Activated CD4-positive, alpha-beta T cell treated with anti-CD3 and anti-CD28 coated beads, Interleukin-2, amount 50 U/mL, for 48 hours (primary cell): Measurements from ENCODE around the gene POU6F2.
"Not testable (repeated sequence)": the region's sequence is repeated elsewhere in the genome, so short reads cannot be mapped to it uniquely, and the experiment has no call there.

ENCODE experiments used
- DNase-seq, 2 experiments: peaks; one replicate each; pipeline ENCODE4 v3.0.0-alpha.2; 2020

Gene POU6F2

GRCh38 chr7:38977685-38978084 lies at the start of gene POU6F2:
TSS of gene POU6F2 (plus strand) at chr7:38977909. CDS start at chr7:38977954, 45 bp downstream.
- DNase-seq: no peak

- no peak for DNase-seq
Measured at GRCh38 chr7:38928506-38928905, 49.2 kb upstream of the POU6F2 start.

GRCh38 chr7:38929460-38930171 lies 48.1 kb upstream of the POU6F2 start:
- no peak for DNase-seq

- DNase-seq: peak; percentile 61 to 70
Measured at GRCh38 chr7:38932509-38933168, 45.1 kb upstream of the POU6F2 start.

GRCh38 chr7:38934051-38934450 lies 43.7 kb upstream of the POU6F2 start:
- DNase-seq: no peak

- no peak for DNase-seq
Measured at GRCh38 chr7:38934536-38934935, 43.2 kb upstream of the POU6F2 start.

GRCh38 chr7:38936641-38937040 lies 41.1 kb upstream of the POU6F2 start:
- no peak for DNase-seq

- no peak for DNase-seq
Measured at GRCh38 chr7:38938001-38938485, 39.7 kb upstream of the POU6F2 start.

GRCh38 chr7:38938589-38938988 lies 39.1 kb upstream of the POU6F2 start:
- DNase-seq: no peak

GRCh38 chr7:38940774-38941173 lies 36.9 kb upstream of the POU6F2 start:
- no peak for DNase-seq

GRCh38 chr7:38942431-38943051 lies 35.2 kb upstream of the POU6F2 start:
- no peak for DNase-seq

GRCh38 chr7:38947541-38947940 lies 30.2 kb upstream of the POU6F2 start:
- DNase-seq: not testable (repeated sequence)

GRCh38 chr7:38950309-38950708 lies 27.4 kb upstream of the POU6F2 start:
- DNase-seq: no peak

- no peak for DNase-seq
Measured at GRCh38 chr7:38951213-38951612, 26.5 kb upstream of the POU6F2 start.

- no peak for DNase-seq
Measured at GRCh38 chr7:38953227-38953626, 24.5 kb upstream of the POU6F2 start.

GRCh38 chr7:38953971-38954370 lies 23.7 kb upstream of the POU6F2 start:
- DNase-seq: no peak

GRCh38 chr7:38955892-38956291 lies 21.8 kb upstream of the POU6F2 start:
- no peak for DNase-seq

- DNase-seq: no peak
Measured at GRCh38 chr7:38962028-38962427, 15.7 kb upstream of the POU6F2 start.

GRCh38 chr7:38964921-38965320 lies 12.8 kb upstream of the POU6F2 start:
- no peak for DNase-seq

- DNase-seq: no peak
Measured at GRCh38 chr7:38973760-38974159, 3.9 kb upstream of the POU6F2 start.

- DNase-seq: no peak
Measured at GRCh38 chr7:38975944-38976392, 1.7 kb upstream of the POU6F2 start.

- DNase-seq: no peak
Measured at GRCh38 chr7:38978491-38978890, 782 bp downstream of the POU6F2 start.

- DNase-seq: no peak
Measured at GRCh38 chr7:38992203-38992602, 14.5 kb downstream of the POU6F2 start.

- DNase-seq: no peak
Measured at GRCh38 chr7:39001595-39001994, 23.9 kb downstream of the POU6F2 start.
